Measurements from ENCODE around the gene CCDC86.

CCDC86 gene

GRCh38 chr11:60891103-60891741, 49.3 kb downstream of the CCDC86 start:
- DNase-seq (ENCODE audit: low spot score): no peak

GRCh38 chr11:60895687-60896086, 53.8 kb downstream of the CCDC86 start:
- no peak for DNase-seq (ENCODE audit: low spot score)

- no peak for DNase-seq (ENCODE audit: low spot score)
These were observed 55.6 kb downstream of the CCDC86 start for GRCh38 chr11:60897496-60897895.

GRCh38 chr11:60899046-60899936, 57.4 kb downstream of the CCDC86 start:
- peak; percentile 48 for DNase-seq (ENCODE audit: low spot score)

GRCh38 chr11:60899977-60900376, 58.1 kb downstream of the CCDC86 start:
- DNase-seq (ENCODE audit: low spot score): no peak

All from LoVo (cell line).